Activated gamma-delta T cell (primary cell): ENCODE measurements around the gene HSF2.
A peak's percentile ranks its signal among the peaks of the same experiment; 100 is the strongest.

ENCODE experiments used
- DNase-seq: peaks from one replicate; lab custom pipeline; 2025; lab: John Stamatoyannopoulos, UW
- total RNA-seq, 2 donors: gene quantifications; one replicate each; lab custom pipeline; 2026; lab: John Stamatoyannopoulos, UW

HSF2 gene, protein sequence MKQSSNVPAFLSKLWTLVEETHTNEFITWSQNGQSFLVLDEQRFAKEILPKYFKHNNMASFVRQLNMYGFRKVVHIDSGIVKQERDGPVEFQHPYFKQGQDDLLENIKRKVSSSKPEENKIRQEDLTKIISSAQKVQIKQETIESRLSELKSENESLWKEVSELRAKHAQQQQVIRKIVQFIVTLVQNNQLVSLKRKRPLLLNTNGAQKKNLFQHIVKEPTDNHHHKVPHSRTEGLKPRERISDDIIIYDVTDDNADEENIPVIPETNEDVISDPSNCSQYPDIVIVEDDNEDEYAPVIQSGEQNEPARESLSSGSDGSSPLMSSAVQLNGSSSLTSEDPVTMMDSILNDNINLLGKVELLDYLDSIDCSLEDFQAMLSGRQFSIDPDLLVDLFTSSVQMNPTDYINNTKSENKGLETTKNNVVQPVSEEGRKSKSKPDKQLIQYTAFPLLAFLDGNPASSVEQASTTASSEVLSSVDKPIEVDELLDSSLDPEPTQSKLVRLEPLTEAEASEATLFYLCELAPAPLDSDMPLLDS
- total RNA-seq: 31.9 to 45.7 reads per million in 2 donors

DNA sequence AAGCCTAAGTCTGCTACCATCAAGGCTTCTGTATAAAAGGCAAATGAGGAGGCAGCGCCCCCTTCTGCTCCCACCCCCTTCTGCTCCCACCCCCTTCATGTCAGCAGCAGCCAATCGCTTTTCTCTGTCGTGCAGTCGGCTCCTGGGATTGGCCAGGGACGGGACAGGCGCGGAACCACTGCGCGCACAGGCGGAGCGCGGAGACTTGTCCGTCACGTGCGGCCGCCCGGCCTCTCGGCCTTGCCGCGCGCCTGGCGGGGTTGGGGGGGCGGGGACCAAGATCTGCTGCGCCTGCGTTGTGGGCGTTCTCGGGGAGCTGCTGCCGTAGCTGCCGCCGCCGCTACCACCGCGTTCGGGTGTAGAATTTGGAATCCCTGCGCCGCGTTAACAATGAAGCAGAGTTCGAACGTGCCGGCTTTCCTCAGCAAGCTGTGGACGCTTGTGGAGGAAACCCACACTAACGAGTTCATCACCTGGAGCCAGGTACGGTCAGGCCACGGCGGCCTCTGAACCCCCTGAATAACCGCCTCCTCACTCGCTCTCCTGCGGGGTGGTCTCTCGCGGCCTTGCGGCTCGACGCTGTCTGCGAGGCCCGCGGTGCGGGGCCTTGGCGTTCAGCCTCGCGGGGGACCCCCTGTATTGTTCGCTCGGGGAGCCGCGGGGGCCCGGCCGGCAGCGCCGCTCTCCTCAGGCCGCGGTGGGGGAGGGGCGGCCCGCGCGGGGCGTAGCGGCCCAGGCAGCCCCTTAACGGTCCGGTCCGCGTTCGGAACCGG is at the start of gene HSF2:
HSF2 (plus strand) TSS at position 305 of the 773 bp plus-strand sequence; CDS start at position 391, 86 bp downstream.
- DNase-seq: peak; percentile 93

DNA sequence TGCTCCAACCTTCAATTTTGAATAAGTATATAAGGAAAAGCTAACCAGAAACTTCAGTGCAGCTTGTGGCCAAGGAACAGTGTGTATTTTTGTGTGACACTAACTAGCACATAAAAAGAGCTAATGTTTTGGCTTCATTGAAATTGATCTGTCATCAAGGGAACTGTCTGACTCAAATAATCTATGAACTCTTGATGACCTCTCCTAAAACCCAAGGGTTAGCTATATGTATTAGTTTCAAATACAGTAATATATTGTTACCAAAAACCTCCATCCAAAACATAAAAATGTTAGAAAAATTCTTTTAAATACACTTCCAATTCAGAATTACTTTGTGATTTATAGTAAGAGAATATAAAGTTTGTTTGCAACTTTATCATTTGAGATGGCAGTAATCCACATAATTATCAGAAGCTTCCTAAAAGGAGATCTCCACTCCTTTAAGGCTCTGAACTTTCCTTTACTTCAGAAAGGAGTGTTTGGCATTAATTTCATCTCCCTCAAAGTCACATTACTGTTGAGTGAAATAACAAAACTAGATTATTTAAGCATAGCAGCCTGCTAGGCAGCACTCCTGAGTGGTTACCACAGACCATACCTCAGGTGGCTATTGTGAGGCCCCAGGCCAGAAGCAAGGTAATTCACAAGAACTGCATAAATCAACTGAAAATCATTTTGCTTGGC is 46.3 kb upstream of the HSF2 start:
- DNase-seq: no peak

DNA sequence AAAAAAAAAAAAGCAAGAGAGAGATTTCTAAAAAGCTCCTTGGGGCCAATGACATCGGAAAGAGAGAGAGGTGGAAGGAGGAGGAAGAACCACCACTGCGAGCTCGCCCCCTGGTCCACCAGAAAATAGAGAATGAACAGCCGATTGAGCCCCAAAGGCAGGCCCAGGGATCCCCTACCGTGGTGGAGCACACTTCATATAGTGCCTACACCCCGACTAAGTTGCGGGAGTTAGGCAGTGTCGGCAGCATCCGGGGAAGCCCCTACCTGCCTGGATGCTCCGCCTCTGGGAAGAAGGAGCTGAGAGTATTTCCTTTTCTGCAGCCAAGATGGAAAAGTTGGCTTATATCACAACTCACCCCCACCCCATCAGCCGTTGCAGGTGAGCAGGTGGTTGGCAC is 38.6 kb upstream of the HSF2 start:
- no peak for DNase-seq

DNA sequence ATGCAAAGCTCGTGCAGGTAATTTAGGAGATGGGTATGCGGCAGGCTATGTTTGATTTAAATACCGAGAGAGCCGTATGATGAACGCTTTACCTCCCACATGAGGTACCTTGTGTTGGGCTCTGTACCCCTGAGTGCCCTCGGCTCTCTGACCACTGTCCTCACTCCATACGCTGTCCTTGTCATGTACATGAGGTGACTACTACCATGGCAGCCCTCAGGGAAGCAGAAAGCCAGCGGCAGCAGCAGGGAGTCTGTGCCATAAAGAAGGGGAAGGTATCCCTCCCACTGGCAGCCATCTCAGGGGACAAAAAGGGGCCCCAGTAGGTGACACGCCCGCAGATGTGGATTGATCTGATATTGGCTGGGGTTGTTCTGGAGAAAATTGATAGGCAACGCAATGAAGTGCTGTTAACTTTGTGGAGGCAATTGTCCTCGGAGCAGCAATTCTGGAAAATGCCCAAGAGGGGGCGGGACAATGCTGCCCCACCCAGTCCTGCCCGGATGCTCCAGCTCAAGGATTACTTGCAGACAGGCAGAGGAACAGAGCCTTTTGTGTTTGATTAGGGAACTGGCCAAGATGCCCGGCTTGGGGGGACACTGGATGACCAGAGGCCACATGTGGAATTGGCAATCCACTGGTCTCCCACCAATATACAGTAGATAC is 38.0 kb upstream of the HSF2 start:
- no peak for DNase-seq

DNA sequence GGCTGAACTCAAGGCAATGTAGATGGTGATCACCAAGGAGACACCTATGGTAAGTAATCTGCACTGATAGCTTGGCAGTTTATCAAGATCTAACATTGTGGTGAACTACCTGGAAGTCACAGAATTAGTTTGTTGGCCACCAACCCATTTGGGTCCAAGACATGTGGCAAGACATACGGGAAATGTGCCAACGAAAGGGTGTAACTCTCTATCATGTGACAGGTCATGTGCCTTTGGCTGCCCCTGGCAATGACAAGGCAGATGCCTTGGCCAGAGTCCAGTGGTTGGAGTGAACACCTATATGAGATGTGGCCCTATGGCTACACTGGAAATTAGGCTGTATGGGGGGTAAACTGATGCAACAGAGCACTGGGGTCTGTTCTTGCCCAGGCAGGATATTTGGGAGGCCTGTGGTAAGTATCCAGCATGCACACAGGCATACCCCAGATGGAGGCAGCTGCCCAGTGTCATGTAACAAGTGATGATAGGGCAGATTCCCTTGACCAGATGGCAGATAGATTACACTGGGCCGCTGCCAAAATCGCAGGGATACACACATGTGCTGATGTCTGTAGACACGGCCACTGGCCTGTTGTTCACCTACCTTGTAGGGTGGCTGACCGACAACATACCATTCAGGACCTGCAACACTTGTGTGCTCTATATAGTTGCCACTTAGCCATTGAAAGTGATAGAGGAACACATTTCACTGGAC is 35.5 kb upstream of the HSF2 start:
- DNase-seq: no peak

DNA sequence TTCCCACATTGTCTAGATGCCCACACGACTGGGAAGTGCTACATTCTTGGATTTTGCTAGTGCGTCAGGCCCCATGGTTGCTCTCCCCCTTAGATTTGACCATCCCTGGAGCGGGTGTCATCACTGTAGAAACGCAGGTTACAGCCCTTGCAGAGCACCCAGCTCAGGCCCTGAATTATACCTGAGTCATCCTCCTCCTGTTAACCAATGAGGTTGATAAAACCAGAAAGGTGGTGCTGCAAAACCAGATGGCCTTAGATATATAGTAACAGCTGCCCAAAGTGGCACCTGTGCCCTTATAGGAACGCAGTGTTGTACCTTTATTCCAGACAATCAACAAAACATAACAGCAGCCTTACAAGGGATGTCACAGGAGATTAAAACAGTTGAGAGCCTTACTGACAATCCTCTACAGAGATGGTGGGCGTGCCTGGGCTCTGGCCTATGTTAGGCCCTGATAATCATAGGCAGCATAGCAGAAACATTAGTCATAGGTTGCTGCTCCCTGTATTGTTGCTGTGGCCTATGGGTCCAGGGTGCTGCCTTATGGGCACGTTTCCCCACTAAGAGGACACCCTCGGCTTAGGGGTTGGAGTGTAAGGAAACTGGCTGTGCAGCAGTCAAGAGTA is 33.6 kb upstream of the HSF2 start:
- no peak for DNase-seq

DNA sequence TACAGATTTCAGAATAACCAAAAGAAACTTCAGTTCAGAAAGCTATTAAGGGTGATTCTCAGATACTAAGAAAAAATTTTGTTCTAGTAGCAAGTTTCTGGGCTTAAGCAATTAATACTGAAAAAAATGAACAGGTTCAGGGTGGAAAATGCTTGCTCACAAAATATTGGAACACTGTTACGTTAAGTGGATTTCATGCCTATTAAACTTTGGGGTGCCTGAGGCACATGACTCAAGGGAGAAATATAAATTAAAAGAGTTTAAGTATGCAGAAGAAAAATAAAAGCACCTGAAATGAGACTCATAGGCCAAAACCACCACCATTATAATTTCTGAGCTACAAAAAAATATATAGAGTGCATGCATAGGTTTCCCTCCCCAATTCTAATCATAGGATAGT is 32.3 kb upstream of the HSF2 start:
- no peak for DNase-seq

DNA sequence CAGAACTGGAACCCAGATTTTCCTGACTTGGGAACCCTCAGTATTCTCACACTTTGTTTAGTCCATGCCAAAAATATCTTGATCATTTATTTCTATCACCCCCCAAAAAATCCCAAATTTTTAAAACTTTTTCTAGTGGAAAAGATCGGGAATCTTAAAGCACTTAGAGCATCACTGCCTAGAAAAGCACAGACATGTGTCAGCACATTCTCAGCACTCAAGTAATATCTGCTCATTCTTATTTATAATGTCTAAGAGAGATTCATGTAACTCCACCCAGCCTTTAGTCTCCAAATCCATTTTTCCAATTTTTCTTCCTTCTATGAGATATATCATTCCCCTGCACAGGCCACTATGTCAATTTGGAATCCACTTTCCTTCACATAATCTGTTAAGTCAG is 29.9 kb upstream of the HSF2 start:
- DNase-seq: no peak

DNA sequence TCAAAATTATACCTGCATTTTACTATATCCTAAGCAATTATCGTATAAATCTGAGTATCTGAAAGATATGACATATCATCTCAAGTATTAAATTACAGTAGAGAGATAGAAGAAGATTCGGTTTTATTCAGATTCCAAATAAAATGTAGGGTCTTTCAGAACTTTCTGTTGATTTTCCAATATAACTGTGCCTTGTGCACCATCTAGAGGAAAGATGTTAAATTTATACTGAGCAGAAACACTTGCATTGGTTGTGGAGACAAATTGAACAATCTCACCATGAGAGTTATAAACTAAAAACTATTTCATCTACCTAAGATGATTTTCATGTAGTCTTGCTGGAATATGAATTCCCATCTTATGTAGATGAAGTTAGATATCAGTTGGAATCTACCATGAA is 26.8 kb upstream of the HSF2 start:
- DNase-seq: no peak

DNA sequence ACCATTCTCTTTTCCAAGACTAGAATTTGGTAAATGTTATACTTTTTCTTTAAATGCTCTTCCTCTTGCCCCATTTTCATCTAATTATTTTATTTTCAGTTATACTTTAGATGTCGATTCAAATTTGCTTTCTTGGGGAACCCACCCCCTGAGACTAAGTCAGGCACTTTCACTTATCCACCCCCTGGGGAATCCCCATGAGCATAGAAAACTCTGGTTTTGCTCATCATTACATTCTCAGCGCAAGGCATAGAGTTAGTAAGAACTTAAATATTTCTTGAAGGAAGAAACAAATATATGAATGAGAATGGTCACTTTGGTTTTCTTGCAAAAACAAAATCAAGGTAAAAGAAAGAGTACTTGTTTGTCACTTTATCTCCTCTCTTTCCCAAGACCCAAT is 25.1 kb upstream of the HSF2 start:
- no peak for DNase-seq

DNA sequence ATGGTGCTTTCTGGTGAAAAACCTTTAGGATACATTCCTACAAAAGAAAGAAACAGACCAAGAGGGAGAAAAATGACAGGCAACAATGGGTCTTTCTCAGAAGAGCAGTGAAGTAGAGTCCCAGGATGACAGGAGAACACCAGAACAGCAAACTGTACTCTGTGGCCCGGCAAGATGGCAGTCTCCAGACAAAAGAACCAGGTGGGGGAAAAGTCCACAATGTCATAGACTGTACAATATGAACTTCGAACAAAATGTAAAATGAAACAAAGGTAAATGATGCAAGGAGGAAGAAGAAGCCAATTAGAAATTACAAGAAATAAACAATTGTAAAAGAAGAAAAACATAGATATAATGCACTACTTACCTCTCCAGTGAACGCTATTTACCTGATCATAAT is 23.2 kb upstream of the HSF2 start:
- DNase-seq: no peak

DNA sequence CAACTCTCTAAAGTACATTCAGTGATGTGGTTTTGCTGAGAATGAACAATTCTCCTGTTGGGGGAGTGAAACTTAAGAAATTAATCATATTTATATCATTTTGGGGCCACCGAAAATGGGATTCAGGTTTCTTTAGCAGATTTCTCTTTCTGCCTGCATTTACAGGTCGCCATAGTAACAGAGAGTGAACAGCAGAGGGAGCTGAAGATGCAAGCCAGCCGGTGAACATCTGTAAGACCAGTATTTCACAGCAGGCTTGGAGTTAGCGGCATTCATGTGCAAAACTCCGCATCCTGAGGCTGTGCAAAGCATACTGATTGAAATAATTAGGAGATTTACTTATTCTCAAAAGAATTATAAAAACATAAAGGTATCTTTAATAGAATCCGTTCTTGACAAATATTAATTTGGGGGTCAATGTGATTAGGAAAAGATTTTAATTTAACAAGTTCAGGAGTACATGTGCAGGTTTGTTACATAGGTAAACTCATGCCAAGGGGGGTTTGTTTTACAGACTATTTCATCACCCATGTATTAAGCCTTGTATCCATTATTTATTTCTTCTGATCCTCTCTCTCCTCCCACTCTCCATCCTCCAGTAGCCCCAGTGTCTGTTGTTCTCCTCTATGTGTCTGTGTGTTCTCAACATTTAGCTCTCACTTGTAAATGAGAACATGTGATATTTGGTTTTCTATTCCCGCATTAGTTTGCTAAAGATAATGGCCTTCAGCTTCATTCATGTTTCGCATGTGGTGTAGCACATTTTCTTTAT is 17.8 kb upstream of the HSF2 start:
- DNase-seq: no peak

DNA sequence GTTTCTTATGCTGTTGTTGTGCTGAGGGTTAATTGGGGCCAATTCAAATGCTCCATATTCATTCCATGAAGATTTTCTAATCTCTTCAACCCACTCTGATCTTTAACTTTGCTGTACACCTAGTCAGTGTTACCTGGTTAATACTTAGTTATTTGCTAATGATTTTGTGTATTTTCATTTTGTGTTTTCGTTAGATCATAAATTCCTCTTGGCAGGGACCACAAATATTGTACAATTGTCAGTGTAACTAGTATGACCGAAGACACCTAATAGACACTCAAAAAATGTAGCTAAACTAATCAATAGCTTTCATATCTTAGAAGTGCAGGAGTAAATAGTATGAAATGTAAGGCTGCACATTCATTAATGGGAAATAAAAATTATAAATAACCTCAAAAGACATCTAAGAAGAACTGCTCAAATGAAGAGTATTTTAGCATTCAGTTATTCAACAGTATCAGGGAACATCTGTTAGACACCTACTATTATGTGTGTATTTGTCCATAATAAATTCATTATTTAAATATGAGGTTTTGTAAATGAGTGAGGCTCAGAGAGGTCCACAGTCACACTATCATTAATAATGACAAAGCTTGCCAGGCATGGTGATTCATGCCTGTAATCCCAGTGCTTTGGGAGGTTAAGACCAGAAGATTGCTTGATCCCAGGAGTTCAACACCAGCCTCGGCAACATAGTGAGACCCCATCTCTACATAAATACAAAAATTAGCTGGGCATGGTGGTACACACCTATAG is 13.4 kb upstream of the HSF2 start:
- no peak for DNase-seq

DNA sequence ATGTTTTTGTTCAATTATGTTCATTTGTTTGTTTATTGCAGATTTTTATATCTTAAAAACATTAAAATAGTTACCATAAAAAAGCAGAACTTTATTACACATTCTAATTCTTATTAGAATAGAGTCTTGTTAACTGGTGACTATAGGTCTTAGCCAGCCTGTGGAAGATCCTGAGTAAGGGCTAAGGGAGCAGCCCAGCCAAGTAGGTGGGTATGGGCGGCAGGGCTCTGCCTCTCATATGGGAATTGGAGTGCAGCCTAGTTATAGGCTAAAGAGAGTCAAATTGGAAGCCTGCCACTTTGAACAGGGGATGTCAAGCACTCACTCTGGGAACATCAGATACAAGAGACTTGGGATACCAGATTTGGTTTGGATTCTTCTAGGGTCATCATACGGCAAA is 10.5 kb upstream of the HSF2 start:
- no peak for DNase-seq

DNA sequence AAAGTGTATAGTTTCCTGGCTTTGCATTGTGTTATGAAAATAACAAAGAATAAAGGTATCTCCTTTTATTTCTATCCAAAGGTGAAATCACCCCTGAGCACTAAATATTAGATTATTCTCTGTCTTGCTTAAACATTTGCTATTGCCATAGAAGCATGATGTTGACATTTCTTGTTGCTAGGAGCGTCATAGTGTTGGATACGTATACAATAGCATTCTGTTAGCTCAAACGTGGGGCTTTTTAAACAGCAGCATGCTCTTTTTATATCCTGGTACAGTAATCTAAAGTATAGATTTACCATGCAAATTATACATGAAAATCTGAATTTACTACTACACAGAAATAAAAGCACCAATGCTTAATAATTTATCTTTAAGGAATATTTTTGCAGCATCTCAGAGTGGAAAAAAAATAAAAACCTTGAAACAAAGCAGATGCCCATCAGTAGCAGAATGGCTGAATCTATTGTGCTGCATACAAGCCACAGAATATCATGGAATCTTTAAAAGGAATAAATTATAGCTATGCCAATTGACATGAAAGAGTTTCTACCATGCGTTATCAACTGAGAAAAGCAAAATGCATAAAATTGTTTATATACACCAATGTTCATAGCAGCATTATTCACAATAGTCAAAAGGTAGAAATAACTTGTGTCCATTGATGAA is 9.6 kb upstream of the HSF2 start:
- DNase-seq: no peak

DNA sequence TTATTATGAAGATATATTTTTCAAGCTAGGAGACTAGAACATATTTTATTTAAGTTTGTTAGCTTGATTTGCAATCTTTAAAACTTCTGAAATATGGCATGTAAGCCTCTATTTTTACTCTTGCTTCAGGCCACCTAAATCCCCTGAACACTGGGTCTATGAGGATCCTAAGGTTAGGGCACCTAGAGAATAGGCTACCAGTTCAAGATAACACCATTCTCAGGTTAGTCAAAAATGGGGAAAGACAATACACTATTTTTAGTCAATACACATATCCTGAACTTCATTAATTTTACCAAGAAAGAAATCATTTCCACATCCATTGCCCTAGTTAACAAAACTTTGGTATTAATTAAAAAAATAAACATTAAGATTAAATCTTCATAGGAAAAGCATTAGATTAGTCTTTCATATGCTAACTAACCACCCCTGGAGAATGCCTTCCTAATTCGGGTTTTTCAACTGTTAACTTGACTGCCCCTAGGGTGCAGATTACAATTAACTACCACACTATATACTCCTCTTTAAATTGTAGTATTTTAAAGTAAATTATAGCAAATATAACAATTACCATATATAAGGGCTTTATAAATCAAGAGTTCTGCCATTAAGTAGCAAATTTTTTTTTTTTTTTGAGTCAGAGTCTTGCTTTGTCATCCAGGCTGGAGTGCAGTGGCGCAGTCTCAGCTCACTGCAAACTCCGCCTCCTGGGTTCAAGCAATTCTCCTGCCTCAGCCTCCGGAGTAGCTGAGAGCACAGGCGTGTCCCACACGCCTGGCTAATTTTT is 6.7 kb upstream of the HSF2 start:
- DNase-seq: no peak

DNA sequence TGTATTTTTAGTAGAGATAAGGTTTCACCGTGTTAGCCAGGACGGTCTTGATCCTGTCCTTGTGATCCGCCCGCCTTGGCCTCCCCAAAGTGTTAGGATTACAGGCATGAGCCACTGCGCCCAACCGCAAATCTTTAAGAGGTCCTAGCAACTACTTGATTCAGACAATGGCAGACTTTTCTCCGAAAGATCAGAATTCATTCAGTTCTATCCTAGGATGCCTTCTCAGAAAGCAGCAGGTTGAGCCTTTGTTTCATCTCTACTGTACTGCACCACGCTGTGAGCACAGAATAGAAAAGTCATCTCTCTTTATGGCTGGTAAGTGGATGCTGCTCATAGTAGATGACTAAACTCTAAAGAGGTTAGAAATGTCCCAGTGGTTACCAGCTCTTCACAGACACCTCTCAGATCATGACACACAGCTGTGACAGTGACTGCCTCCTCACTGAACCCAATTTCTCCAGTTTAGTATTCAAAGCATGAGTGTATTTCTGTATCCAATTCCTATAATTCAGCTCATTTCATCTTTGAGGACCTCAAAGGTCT is 6.0 kb upstream of the HSF2 start:
- DNase-seq: no peak

DNA sequence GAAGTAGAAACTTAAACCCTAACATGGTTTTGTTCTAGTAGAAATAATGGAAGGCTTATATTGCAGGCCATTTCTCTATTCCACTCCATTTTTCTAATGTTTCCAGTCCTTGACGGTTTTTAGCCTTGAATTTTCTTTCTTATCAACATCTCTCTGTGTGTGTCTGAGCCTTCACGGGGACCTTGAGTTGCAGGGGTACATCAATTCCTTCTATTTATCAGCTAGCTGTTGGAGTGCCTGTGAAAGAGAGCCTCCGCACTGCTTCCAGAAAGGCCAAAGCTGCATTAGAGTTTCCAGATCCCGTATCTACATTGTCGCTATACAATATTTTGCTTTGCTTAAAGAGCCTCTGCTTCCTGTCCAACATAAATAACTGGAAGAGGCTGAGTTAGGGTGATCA is 5.4 kb upstream of the HSF2 start:
- no peak for DNase-seq
